Trophoblast cell (in vitro differentiated cells and primary cell): ENCODE measurements around the gene CYP4V2.

Experiments
- DNase-seq, 2 donors: peaks; one replicate each; pipeline ENCODE4 v3.0.0-alpha.2; 2016
- H2AFZ ChIP-seq: 2 replicates; pipeline ENCODE4 v1.6.1; 2013; ENCODE audit warnings: low read length, moderate library complexity, mild to moderate bottlenecking; ENCODE audit not compliant: insufficient read depth, poor library complexity
- H2AK5ac ChIP-seq: 2 replicates; pipeline ENCODE4 v1.6.1; 2013; ENCODE audit warnings: mild to moderate bottlenecking, low read length
- H2BK120ac ChIP-seq: 2 replicates; pipeline ENCODE4 v1.6.1; 2013; ENCODE audit warnings: low read length, mild to moderate bottlenecking, moderate library complexity; ENCODE audit not compliant: insufficient read depth, poor library complexity
- H2BK12ac ChIP-seq: 2 replicates; pipeline ENCODE4 v1.6.1; 2013; ENCODE audit warnings: mild to moderate bottlenecking, low read length, moderate library complexity
- H2BK5ac ChIP-seq: 2 replicates; pipeline ENCODE4 v1.6.1; 2013; ENCODE audit warnings: low read length, low read depth, moderate library complexity, mild to moderate bottlenecking; ENCODE audit not compliant: poor library complexity
- H3K14ac ChIP-seq: 2 replicates; pipeline ENCODE4 v1.6.1; 2013; ENCODE audit warnings: mild to moderate bottlenecking, low read length
- H3K18ac ChIP-seq: 2 replicates; pipeline ENCODE4 v1.6.1; 2013; ENCODE audit warnings: mild to moderate bottlenecking, low read length
- H3K23ac ChIP-seq: 2 replicates; pipeline ENCODE4 v1.6.1; 2013; ENCODE audit warnings: low read length
- H3K27ac ChIP-seq: 2 replicates; pipeline ENCODE4 v1.5.1; 2013; ENCODE audit warnings: low read depth, mild to moderate bottlenecking, inconsistent platforms, low read length, moderate library complexity
- H3K27me3 ChIP-seq: 2 replicates; pipeline ENCODE4 v1.6.1; 2013; ENCODE audit warnings: inconsistent platforms, mild to moderate bottlenecking, low read length, moderate library complexity; ENCODE audit not compliant: insufficient read depth
- H3K36me3 ChIP-seq, 2 experiments: 1 replicate in 1 of 2; 2 replicates in 1 of 2; pipeline ENCODE4 v1.6.1; 2013; ENCODE audit warnings: low read length in 2 of 2, mild to moderate bottlenecking in 2 of 2, moderate library complexity in 1 of 2; ENCODE audit not compliant: insufficient read depth in 2 of 2, control insufficient read depth in 1 of 2
- H3K4ac ChIP-seq: 2 replicates; pipeline ENCODE4 v1.6.1; 2013; ENCODE audit warnings: low read depth, mild to moderate bottlenecking, low read length, moderate library complexity
- H3K4me1 ChIP-seq, 2 experiments: 1 replicate in 1 of 2; 2 replicates in 1 of 2; pipeline ENCODE4 v1.6.1; 2013; ENCODE audit warnings: low read length in 2 of 2, mild to moderate bottlenecking in 2 of 2, moderate library complexity in 1 of 2; ENCODE audit not compliant: insufficient read depth in 2 of 2, control insufficient read depth in 1 of 2
- H3K4me2 ChIP-seq: 2 replicates; pipeline ENCODE4 v1.6.1; 2013; ENCODE audit warnings: inconsistent platforms, mild to moderate bottlenecking, low read length, moderate library complexity
- H3K4me3 ChIP-seq: 2 replicates; pipeline ENCODE4 v1.5.1; 2013; ENCODE audit warnings: mild to moderate bottlenecking, low read depth, low read length, inconsistent platforms
- H3K79me1 ChIP-seq: one replicate; pipeline ENCODE4 v1.6.1; 2013; ENCODE audit warnings: low read length
- H3K79me2 ChIP-seq: 2 replicates; pipeline ENCODE4 v1.6.1; 2013; ENCODE audit warnings: low read length, mild to moderate bottlenecking; ENCODE audit not compliant: control insufficient read depth, insufficient read depth, poor library complexity
- H3K9ac ChIP-seq: 2 replicates; pipeline ENCODE4 v1.6.1; 2013; ENCODE audit warnings: mild to moderate bottlenecking, low read length
- H3K9me3 ChIP-seq: 2 replicates; pipeline ENCODE4 v1.6.1; 2013; ENCODE audit warnings: low read depth, mild to moderate bottlenecking, control low read depth, inconsistent platforms, low read length; ENCODE audit not compliant: insufficient read depth
- H4K12ac ChIP-seq: 2 replicates; pipeline ENCODE4 v1.6.1; 2013; ENCODE audit warnings: low read depth, mild to moderate bottlenecking, low read length, moderate library complexity
- H4K8ac ChIP-seq: 2 replicates; pipeline ENCODE4 v1.6.1; 2013; ENCODE audit warnings: low read depth, mild to moderate bottlenecking, low read length, moderate library complexity
- H4K91ac ChIP-seq: one replicate; pipeline ENCODE4 v1.6.1; 2013; ENCODE audit warnings: low read depth, mild to moderate bottlenecking, low read length, moderate library complexity
- WGBS: extraction: QIAGEN DNeasy Blood & Tissue Kit; methylation state at CpG from one replicate; pipeline ENCODE4 v1.1.7; 2013; ENCODE audit warnings: missing lambda C conversion rate; ENCODE audit not compliant: insufficient read length, insufficient coverage; ENCODE audit errors: extremely low coverage; 5-methylcytosine and 5-hydroxymethylcytosine counted together

CYP4V2 gene

GRCh38 chr4:186169945-186170802 is 21.2 kb upstream of the CYP4V2 start:
- H4K91ac ChIP-seq = no peak overlapping the region
- H3K4me3 ChIP-seq = no peak overlapping the region
- H3K4me1 ChIP-seq = no peaks in the 10 kb centered on the region
- no peak for DNase-seq
- no peaks in the 10 kb centered on the region for H3K27me3 ChIP-seq
- H4K12ac ChIP-seq = no peak overlapping the region
- H2AFZ ChIP-seq = no peak overlapping the region
- peaks cover 2% of the 10 kb centered on the region for H3K9me3 ChIP-seq
- H3K79me1 ChIP-seq = no peaks in the 10 kb centered on the region
- H2BK12ac ChIP-seq = no peak overlapping the region
- H4K8ac ChIP-seq = no peak overlapping the region
- no peak overlapping the region for H3K18ac ChIP-seq
- no peak overlapping the region for H2BK120ac ChIP-seq
- no peak overlapping the region for H2AK5ac ChIP-seq
- H3K4ac ChIP-seq = no peak overlapping the region
- no peak overlapping the region for H3K23ac ChIP-seq
- H3K9ac ChIP-seq = no peak overlapping the region
- WGBS = no CpG with 5 or more reads among the region's 16 CpGs
- no peak overlapping the region for H3K27ac ChIP-seq
- no peak overlapping the region for H3K14ac ChIP-seq
- H2BK5ac ChIP-seq = no peak overlapping the region
- H3K4me2 ChIP-seq = no peak overlapping the region
- no peaks in the 10 kb centered on the region for H3K79me2 ChIP-seq
- no peaks in the 10 kb centered on the region for H3K36me3 ChIP-seq

- H3K27me3 ChIP-seq = no peaks in the 10 kb centered on the region
- no peak overlapping the region for H3K14ac ChIP-seq
- no CpG with 5 or more reads among the region's 13 CpGs for WGBS
- H3K23ac ChIP-seq = no peak overlapping the region
- H3K4me2 ChIP-seq = no peak overlapping the region
- no peak overlapping the region for H3K9ac ChIP-seq
- H3K4me3 ChIP-seq = no peak overlapping the region
- H2BK120ac ChIP-seq = no peak overlapping the region
- no peak overlapping the region for H3K18ac ChIP-seq
- no peaks in the 10 kb centered on the region for H3K36me3 ChIP-seq
- H3K4ac ChIP-seq = no peak overlapping the region
- no peak overlapping the region for H4K12ac ChIP-seq
- no peak for DNase-seq
- H2BK12ac ChIP-seq = no peak overlapping the region
- no peak overlapping the region for H2AK5ac ChIP-seq
- no peaks in the 10 kb centered on the region for H3K4me1 ChIP-seq
- H4K8ac ChIP-seq = no peak overlapping the region
- no peaks in the 10 kb centered on the region for H3K79me1 ChIP-seq
- no peak overlapping the region for H3K27ac ChIP-seq
- H2BK5ac ChIP-seq = no peak overlapping the region
- no peak overlapping the region for H4K91ac ChIP-seq
- no peak overlapping the region for H2AFZ ChIP-seq
- no peaks in the 10 kb centered on the region for H3K79me2 ChIP-seq
- peaks cover 2% of the 10 kb centered on the region for H3K9me3 ChIP-seq
Measured at GRCh38 chr4:186170966-186171365, 20.4 kb upstream of the CYP4V2 start.

DNA sequence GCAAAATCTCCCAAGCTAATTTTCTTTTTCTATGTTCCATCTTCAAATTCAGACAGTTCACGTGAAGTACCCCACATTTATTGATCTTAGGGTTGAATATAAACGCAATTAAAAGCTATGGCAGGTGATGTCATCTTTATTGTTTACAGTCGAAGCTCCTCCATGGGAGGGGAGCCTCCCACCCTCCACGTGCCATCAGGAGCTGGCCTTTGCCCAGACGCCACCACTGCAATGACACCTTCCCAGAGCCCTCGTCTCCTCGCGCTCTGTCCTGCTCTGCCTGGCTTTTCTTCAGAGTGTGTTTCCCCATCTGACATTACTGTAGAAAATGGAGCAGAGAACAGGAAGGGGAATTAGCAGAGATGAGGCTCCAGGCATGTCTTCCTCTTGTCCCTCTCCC is 18.8 kb upstream of the CYP4V2 start:
- Histone ChIP-seq H3K4me1 (no peaks in the 10 kb centered on the region), H3K4ac (no peak overlapping the region), H3K79me1 (no peaks in the 10 kb centered on the region), H3K23ac (no peak overlapping the region), H3K4me2 (no peak overlapping the region), H3K18ac (no peak overlapping the region), H4K12ac (no peak overlapping the region), H3K27ac (no peak overlapping the region), H2BK120ac (no peak overlapping the region), H4K8ac (no peak overlapping the region), H2AFZ (no peak overlapping the region), H3K36me3 (no peaks in the 10 kb centered on the region), H2BK12ac (no peak overlapping the region), H3K9ac (no peak overlapping the region), H2BK5ac (no peak overlapping the region), H4K91ac (no peak overlapping the region), H3K9me3 (peaks cover 2% of the 10 kb centered on the region), H3K79me2 (no peaks in the 10 kb centered on the region), H3K27me3 (no peaks in the 10 kb centered on the region), H2AK5ac (no peak overlapping the region), H3K14ac (no peak overlapping the region), H3K4me3 (no peak overlapping the region)
- no peak for DNase-seq
- WGBS = no CpG with 5 or more reads among the region's 8 CpGs

- H3K4me2 ChIP-seq = no peak overlapping the region
- H3K27ac ChIP-seq = no peak overlapping the region
- H3K4me1 ChIP-seq = no peaks in the 10 kb centered on the region
- H2BK5ac ChIP-seq = no peak overlapping the region
- peaks cover 3% of the 10 kb centered on the region for H3K79me2 ChIP-seq
- H3K14ac ChIP-seq = no peak overlapping the region
- H2BK120ac ChIP-seq = no peak overlapping the region
- H3K9me3 ChIP-seq = no peaks in the 10 kb centered on the region
- DNase-seq = no peak
- no peak overlapping the region for H3K4me3 ChIP-seq
- H4K91ac ChIP-seq = no peak overlapping the region
- no peak overlapping the region for H3K18ac ChIP-seq
- no peak overlapping the region for H2AFZ ChIP-seq
- WGBS = no CpG with 5 or more reads among the region's 3 CpGs
- H2BK12ac ChIP-seq = no peak overlapping the region
- H3K27me3 ChIP-seq = peaks cover 6% of the 10 kb centered on the region
- H3K23ac ChIP-seq = no peak overlapping the region
- H3K36me3 ChIP-seq = no peaks in the 10 kb centered on the region
- H4K12ac ChIP-seq = no peak overlapping the region
- no peak overlapping the region for H4K8ac ChIP-seq
- no peak overlapping the region for H3K9ac ChIP-seq
- peaks cover 10% of the 10 kb centered on the region for H3K79me1 ChIP-seq
- H3K4ac ChIP-seq = no peak overlapping the region
- no peak overlapping the region for H2AK5ac ChIP-seq
Measured at GRCh38 chr4:186188107-186188506, 3.3 kb upstream of the CYP4V2 start.
